WTC11 (cell line): ENCODE results near the gene TIFAB. TPM values are rescaled to one million over a fixed set of nuclear protein-coding genes. Genes with fewer than 3 reads are reported as not detected.

ENCODE experiments used
- ATAC-seq: fragments of 200-7000 bp; cut with Tn5 transposase; 2 replicates; pipeline ENCODE4 v1.10.0; 2021; ENCODE audit warnings: mild to moderate bottlenecking, moderate library complexity
- CTCF ChIA-PET: fragments of 300-600 bp; sonication (Branson Sonifier 250); formaldehyde crosslinking; loops from one replicate; lab custom pipeline; 2021; ENCODE audit warnings: antibody characterized with exemption; lab: Charles Lee
- POLR2A ChIA-PET: fragments of 350-600 bp; sonication (Branson Sonifier 250); formaldehyde crosslinking; loops from one replicate; lab custom pipeline; 2021; ENCODE audit warnings: antibody characterized with exemption; lab: Charles Lee
- DNase-seq: peaks from one replicate; pipeline ENCODE4 v3.0.0; 2021; ENCODE audit warnings: low spot score
- H3K27ac Mint-ChIP-seq: 2 replicates; pipeline ENCODE4 v1.8.0; 2021; ENCODE audit warnings: mixed read lengths
- H3K27me3 Mint-ChIP-seq: 2 replicates; pipeline ENCODE4 v1.8.0; 2021; ENCODE audit warnings: low read depth, mild to moderate bottlenecking, moderate library complexity, mixed read lengths
- H3K36me3 Mint-ChIP-seq: 2 replicates; pipeline ENCODE4 v1.8.0; 2021; ENCODE audit warnings: mixed read lengths
- H3K4me1 Mint-ChIP-seq: 2 replicates; pipeline ENCODE4 v1.8.0; 2022; ENCODE audit warnings: mixed read lengths
- H3K4me3 Mint-ChIP-seq: 2 replicates; pipeline ENCODE4 v1.8.0; 2021; ENCODE audit warnings: mild to moderate bottlenecking, moderate library complexity, mixed read lengths
- H3K9me3 Mint-ChIP-seq: 2 replicates; pipeline ENCODE4 v1.8.0; 2021; ENCODE audit warnings: mixed read lengths
- FOXP1 ChIP-seq: sonication (generic); formaldehyde crosslinking; IDR thresholded peaks from 2 replicates; pipeline ENCODE4 v1.8.0; 2022; ENCODE audit warnings: missing genetic modification reagents, mild to moderate bottlenecking, moderate library complexity, borderline replicate concordance
- JUN ChIP-seq: sonication (generic); formaldehyde crosslinking; IDR thresholded peaks from 2 replicates; pipeline ENCODE4 v1.8.0; 2023; ENCODE audit warnings: mild to moderate bottlenecking, missing genetic modification reagents
- SP1 ChIP-seq: sonication (generic); formaldehyde crosslinking; conservative IDR thresholded peaks from 2 replicates; pipeline ENCODE4 v1.8.1; 2022; ENCODE audit warnings: missing genetic modification reagents
- TEAD1 ChIP-seq: sonication (generic); formaldehyde crosslinking; IDR thresholded peaks from 2 replicates; pipeline ENCODE4 v1.8.0; 2022; ENCODE audit warnings: mild to moderate bottlenecking, missing genetic modification reagents
- TP53 ChIP-seq: sonication (generic); formaldehyde crosslinking; IDR thresholded peaks from 2 replicates; pipeline ENCODE4 v1.8.1; 2023; ENCODE audit warnings: mild to moderate bottlenecking, missing genetic modification reagents
- ZNF423 ChIP-seq: fragments of 250-450 bp; sonication (Bioruptor Pico); IDR thresholded peaks from 2 replicates; pipeline ENCODE4 v2.1.2; 2022; ENCODE audit warnings: mild to moderate bottlenecking, moderate library complexity
- ZNF671 ChIP-seq: fragments of 250-450 bp; sonication (Bioruptor Pico); IDR thresholded peaks from 2 replicates; pipeline ENCODE4 v1.8.0; 2021; ENCODE audit warnings: mild to moderate bottlenecking
- total RNA-seq: library from RNA; stranded (reverse); gene quantifications from 3 replicates; pipeline ENCODE4 v1.2.3, GENCODE V29; 2021
- TF ChIP-seq, protein P1 (sequence below): sonication (generic); formaldehyde crosslinking; IDR thresholded peaks from 2 replicates; pipeline ENCODE4 v1.8.1; 2023; ENCODE audit warnings: mild to moderate bottlenecking, moderate library complexity, missing genetic modification reagents
- TF ChIP-seq, protein P2 (sequence below): sonication (generic); formaldehyde crosslinking; IDR thresholded peaks from 2 replicates; pipeline ENCODE4 v1.8.0; 2023; ENCODE audit warnings: missing genetic modification reagents, mild to moderate bottlenecking, borderline replicate concordance
- TF ChIP-seq, protein P3 (sequence below): fragments of 250-450 bp; sonication (Bioruptor Pico); IDR thresholded peaks from 2 replicates; pipeline ENCODE4 v1.9.0; 2021; ENCODE audit warnings: mild to moderate bottlenecking
- TF ChIP-seq, protein P4 (sequence below): sonication (generic); formaldehyde crosslinking; IDR thresholded peaks from 2 replicates; pipeline ENCODE4 v1.8.0; 2022; ENCODE audit warnings: mild to moderate bottlenecking, missing genetic modification reagents
- TF ChIP-seq, protein P5 (sequence below): fragments of 200-600 bp; IDR thresholded peaks from 2 replicates; pipeline ENCODE4 v1.8.0; 2022; ENCODE audit warnings: antibody characterized with exemption

Gene TIFAB
- total RNA-seq, 1 experiment from 2014 or later: not detected

DNA sequence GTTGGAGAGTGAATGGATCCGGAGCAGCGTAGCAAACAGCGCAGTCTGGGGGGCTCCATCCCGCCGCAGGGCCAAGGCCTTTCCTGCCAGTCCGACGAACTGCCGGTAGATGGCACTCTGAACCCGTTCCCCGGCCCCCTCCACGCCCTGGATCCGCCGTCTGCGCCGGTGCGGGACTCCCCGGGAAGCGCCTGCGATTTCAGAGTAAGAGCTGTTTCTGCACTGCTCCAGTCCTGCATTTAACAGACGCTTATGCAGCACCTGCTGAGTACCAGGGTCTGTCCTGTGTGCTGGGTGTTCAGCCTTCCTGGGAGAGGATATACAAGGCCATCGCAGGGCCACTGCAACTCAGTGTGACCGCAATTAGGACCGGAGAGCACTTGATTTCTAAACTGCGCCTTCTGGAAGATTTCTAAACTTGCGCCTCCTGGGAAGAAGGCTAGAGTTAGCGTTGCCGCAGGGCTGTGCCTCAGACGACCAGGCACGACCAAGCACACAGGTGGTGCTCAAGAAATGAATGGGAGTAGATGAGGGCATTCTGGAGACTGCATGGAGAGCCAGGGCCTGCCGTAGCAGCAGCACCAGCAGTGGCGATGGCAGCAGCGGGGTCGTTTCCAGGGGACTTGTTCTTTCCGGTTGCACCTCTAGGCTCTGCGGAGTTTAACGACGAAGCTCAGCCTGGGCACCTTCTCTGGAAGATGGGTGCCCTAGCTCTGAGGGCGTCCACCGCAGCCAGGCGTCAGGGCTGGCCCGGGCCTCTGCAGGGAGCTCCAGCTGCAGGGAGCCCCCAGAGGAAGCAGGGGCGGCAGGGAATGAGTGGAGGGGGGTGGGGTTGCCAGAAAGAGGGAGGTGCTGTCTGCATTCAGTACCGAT lies 14.3 kb upstream of the TIFAB start:
- no peaks in the 10 kb centered on the region for H3K36me3 Mint-ChIP-seq
- CTCF ChIA-PET: interaction anchor here (0.6 to 11.9 kb wide), 43 partner anchors 8 to 591 kb away, joined by 3 to 524 read pairs (median 6); partner anchors contain the start of genes CXCL14, NEUROG1 and TIFAB
- POLR2A ChIA-PET: interaction anchor here (0.6 to 1.3 kb wide), 2 partner anchors 83 to 86 kb away, joined by 3 read pairs; no protein-coding TSS in a partner anchor
- no peak overlapping the region for H3K27ac Mint-ChIP-seq
- H3K4me1 Mint-ChIP-seq: peaks cover 23% of the 10 kb centered on the region
- peaks cover 91% of the 10 kb centered on the region for H3K27me3 Mint-ChIP-seq
- ATAC-seq: peak; percentile 83
- no peaks in the 10 kb centered on the region for H3K9me3 Mint-ChIP-seq
- TF ChIP-seq, protein P1, sequence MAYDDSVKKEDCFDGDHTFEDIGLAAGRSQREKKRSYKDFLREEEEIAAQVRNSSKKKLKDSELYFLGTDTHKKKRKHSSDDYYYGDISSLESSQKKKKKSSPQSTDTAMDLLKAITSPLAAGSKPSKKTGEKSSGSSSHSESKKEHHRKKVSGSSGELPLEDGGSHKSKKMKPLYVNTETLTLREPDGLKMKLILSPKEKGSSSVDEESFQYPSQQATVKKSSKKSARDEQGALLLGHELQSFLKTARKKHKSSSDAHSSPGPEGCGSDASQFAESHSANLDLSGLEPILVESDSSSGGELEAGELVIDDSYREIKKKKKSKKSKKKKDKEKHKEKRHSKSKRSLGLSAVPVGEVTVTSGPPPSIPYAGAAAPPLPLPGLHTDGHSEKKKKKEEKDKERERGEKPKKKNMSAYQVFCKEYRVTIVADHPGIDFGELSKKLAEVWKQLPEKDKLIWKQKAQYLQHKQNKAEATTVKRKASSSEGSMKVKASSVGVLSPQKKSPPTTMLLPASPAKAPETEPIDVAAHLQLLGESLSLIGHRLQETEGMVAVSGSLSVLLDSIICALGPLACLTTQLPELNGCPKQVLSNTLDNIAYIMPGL (CRISPR knock-in tag): 0 out of 2 replicates have a peak, but pooled peaks have one; percentile 15
- TF ChIP-seq, protein P2, sequence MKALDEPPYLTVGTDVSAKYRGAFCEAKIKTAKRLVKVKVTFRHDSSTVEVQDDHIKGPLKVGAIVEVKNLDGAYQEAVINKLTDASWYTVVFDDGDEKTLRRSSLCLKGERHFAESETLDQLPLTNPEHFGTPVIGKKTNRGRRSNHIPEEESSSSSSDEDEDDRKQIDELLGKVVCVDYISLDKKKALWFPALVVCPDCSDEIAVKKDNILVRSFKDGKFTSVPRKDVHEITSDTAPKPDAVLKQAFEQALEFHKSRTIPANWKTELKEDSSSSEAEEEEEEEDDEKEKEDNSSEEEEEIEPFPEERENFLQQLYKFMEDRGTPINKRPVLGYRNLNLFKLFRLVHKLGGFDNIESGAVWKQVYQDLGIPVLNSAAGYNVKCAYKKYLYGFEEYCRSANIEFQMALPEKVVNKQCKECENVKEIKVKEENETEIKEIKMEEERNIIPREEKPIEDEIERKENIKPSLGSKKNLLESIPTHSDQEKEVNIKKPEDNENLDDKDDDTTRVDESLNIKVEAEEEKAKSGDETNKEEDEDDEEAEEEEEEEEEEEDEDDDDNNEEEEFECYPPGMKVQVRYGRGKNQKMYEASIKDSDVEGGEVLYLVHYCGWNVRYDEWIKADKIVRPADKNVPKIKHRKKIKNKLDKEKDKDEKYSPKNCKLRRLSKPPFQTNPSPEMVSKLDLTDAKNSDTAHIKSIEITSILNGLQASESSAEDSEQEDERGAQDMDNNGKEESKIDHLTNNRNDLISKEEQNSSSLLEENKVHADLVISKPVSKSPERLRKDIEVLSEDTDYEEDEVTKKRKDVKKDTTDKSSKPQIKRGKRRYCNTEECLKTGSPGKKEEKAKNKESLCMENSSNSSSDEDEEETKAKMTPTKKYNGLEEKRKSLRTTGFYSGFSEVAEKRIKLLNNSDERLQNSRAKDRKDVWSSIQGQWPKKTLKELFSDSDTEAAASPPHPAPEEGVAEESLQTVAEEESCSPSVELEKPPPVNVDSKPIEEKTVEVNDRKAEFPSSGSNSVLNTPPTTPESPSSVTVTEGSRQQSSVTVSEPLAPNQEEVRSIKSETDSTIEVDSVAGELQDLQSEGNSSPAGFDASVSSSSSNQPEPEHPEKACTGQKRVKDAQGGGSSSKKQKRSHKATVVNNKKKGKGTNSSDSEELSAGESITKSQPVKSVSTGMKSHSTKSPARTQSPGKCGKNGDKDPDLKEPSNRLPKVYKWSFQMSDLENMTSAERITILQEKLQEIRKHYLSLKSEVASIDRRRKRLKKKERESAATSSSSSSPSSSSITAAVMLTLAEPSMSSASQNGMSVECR: no peak
- 0 out of 2 replicates have a peak, but pooled peaks have one; percentile 18 for TF ChIP-seq ZNF423 (CRISPR knock-in tag)
- TF ChIP-seq SP1 (CRISPR knock-in tag): no peak
- TF ChIP-seq, protein P3, sequence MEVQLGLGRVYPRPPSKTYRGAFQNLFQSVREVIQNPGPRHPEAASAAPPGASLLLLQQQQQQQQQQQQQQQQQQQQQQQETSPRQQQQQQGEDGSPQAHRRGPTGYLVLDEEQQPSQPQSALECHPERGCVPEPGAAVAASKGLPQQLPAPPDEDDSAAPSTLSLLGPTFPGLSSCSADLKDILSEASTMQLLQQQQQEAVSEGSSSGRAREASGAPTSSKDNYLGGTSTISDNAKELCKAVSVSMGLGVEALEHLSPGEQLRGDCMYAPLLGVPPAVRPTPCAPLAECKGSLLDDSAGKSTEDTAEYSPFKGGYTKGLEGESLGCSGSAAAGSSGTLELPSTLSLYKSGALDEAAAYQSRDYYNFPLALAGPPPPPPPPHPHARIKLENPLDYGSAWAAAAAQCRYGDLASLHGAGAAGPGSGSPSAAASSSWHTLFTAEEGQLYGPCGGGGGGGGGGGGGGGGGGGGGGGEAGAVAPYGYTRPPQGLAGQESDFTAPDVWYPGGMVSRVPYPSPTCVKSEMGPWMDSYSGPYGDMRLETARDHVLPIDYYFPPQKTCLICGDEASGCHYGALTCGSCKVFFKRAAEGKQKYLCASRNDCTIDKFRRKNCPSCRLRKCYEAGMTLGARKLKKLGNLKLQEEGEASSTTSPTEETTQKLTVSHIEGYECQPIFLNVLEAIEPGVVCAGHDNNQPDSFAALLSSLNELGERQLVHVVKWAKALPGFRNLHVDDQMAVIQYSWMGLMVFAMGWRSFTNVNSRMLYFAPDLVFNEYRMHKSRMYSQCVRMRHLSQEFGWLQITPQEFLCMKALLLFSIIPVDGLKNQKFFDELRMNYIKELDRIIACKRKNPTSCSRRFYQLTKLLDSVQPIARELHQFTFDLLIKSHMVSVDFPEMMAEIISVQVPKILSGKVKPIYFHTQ (CRISPR knock-in tag): no peak
- no peak for TF ChIP-seq ZNF671 (CRISPR knock-in tag)
- no peak for TF ChIP-seq TEAD1 (CRISPR knock-in tag)
- no peak for TF ChIP-seq TP53 (CRISPR knock-in tag)
- TF ChIP-seq, protein P4, sequence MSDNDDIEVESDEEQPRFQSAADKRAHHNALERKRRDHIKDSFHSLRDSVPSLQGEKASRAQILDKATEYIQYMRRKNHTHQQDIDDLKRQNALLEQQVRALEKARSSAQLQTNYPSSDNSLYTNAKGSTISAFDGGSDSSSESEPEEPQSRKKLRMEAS (CRISPR knock-in tag): peak; percentile 44; the same call in 1 of the 2 replicates
- TF ChIP-seq, protein P5, sequence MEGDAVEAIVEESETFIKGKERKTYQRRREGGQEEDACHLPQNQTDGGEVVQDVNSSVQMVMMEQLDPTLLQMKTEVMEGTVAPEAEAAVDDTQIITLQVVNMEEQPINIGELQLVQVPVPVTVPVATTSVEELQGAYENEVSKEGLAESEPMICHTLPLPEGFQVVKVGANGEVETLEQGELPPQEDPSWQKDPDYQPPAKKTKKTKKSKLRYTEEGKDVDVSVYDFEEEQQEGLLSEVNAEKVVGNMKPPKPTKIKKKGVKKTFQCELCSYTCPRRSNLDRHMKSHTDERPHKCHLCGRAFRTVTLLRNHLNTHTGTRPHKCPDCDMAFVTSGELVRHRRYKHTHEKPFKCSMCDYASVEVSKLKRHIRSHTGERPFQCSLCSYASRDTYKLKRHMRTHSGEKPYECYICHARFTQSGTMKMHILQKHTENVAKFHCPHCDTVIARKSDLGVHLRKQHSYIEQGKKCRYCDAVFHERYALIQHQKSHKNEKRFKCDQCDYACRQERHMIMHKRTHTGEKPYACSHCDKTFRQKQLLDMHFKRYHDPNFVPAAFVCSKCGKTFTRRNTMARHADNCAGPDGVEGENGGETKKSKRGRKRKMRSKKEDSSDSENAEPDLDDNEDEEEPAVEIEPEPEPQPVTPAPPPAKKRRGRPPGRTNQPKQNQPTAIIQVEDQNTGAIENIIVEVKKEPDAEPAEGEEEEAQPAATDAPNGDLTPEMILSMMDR: peak; percentile 66
- TF ChIP-seq JUN (CRISPR knock-in tag): no peak
- TF ChIP-seq FOXP1 (CRISPR knock-in tag): 0 out of 2 replicates have a peak, but pooled peaks have one; percentile 14
- peak; percentile 91 for DNase-seq
- H3K4me3 Mint-ChIP-seq: peak overlapping the region; percentile 77
